Panc1 (cell line): Measurements from ENCODE around the gene APLP2. TPM values are rescaled to one million over a fixed set of nuclear protein-coding genes. Genes with fewer than 3 reads are reported as not detected.
A peak's percentile ranks its signal among the peaks of the same experiment; 100 is the strongest.

Experiments used
- ATAC-seq: fragments of 200-7000 bp; cut with Tn5 transposase; 2 replicates; pipeline ENCODE4 v1.9.1; 2020; ENCODE audit warnings: mild to moderate bottlenecking, moderate library complexity
- BruUV-seq: library from RNA; stranded (reverse); fragments of 400-500 nt; replicated peaks from 2 replicates; lab custom pipeline; 2021; lab: Mats Ljungman, UMichigan
- CTCF ChIA-PET: fragments of 300-600 bp; sonication (Branson Sonifier 250); formaldehyde crosslinking; loops from one replicate; lab custom pipeline; 2022; ENCODE audit warnings: antibody characterized with exemption; lab: Charles Lee
- POLR2A ChIA-PET: fragments of 300-600 bp; sonication (Branson Sonifier 250); formaldehyde crosslinking; loops from one replicate; lab custom pipeline; 2022; ENCODE audit warnings: antibody characterized with exemption; lab: Charles Lee
- DNase-seq: peaks from one replicate; pipeline ENCODE4 v3.0.0-alpha.2; 2010; ENCODE audit warnings: low read depth, low spot score
- H3K27ac ChIP-seq: 2 replicates; pipeline ENCODE4 v1.5.1; 2011; ENCODE audit warnings: mild to moderate bottlenecking, low read length, inconsistent platforms
- H3K27me3 ChIP-seq: fragments of 200-500 bp; sonication (Bioruptor generic); 2 replicates; pipeline ENCODE4 v1.6.0; 2014; ENCODE audit warnings: low read length, inconsistent platforms; ENCODE audit not compliant: control insufficient read depth, insufficient read depth
- H3K36me3 ChIP-seq: fragments of 200-500 bp; sonication (Bioruptor generic); 2 replicates; pipeline ENCODE4 v1.5.1; 2014; ENCODE audit warnings: inconsistent platforms, mild to moderate bottlenecking, low read length, moderate library complexity; ENCODE audit not compliant: control insufficient read depth, insufficient read depth
- H3K4me1 ChIP-seq: 2 replicates; pipeline ENCODE4 v1.5.1; 2011; ENCODE audit warnings: inconsistent platforms, mild to moderate bottlenecking, low read length, moderate library complexity; ENCODE audit not compliant: control insufficient read depth, insufficient read depth
- H3K4me3 ChIP-seq, 2 experiments: 2 replicates each; pipeline ENCODE4 v1.5.1; 2011 to 2012; ENCODE audit warnings: low read depth in 2 of 2, low read length in 2 of 2, mild to moderate bottlenecking in 2 of 2, inconsistent platforms in 1 of 2, moderate library complexity in 1 of 2
- H3K9me3 ChIP-seq: fragments of 200-500 bp; sonication (Bioruptor generic); 2 replicates; pipeline ENCODE4 v1.5.1; 2014; ENCODE audit warnings: low read depth, mild to moderate bottlenecking, inconsistent platforms, low read length, moderate library complexity; ENCODE audit not compliant: control insufficient read depth, insufficient read depth
- CTCF ChIP-seq: fragments of 450-650 bp; IDR thresholded peaks from 2 replicates; pipeline ENCODE4 v1.5.1; 2017; ENCODE audit warnings: mild to moderate bottlenecking
- POLR2AphosphoS5 ChIP-seq: IDR thresholded peaks from 2 replicates; pipeline ENCODE4 v1.6.1; 2012; ENCODE audit warnings: mild to moderate bottlenecking, low read depth, low read length, moderate library complexity
- REST ChIP-seq, 2 experiments: IDR thresholded peaks; 2 replicates each; pipeline ENCODE4 v1.6.1; 2011 to 2012; ENCODE audit warnings: low read depth in 2 of 2, control low read depth in 1 of 2, low read length in 1 of 2, mild to moderate bottlenecking in 1 of 2, moderate library complexity in 1 of 2; ENCODE audit not compliant: insufficient read depth in 1 of 2
- SIN3A ChIP-seq: IDR thresholded peaks from 2 replicates; pipeline ENCODE4 v1.6.1; 2012; ENCODE audit warnings: low read depth, mild to moderate bottlenecking, low read length, moderate library complexity, borderline replicate concordance; ENCODE audit not compliant: insufficient read depth
- TCF7L2 ChIP-seq: IDR thresholded peaks from 2 replicates; pipeline ENCODE4 v1.6.1; 2011; ENCODE audit warnings: mild to moderate bottlenecking, low read depth, low read length, inconsistent platforms
- in situ Hi-C: cut with HindIII; loops from 2 replicates; pipeline ENCODE4 v1.10.0; 2016; ENCODE audit warnings: low sequenced_read_pairs, low pct_unique_long_range_greater_than_20kb
- intact Hi-C: fragments of 100-400 bp; cut with micrococcal nuclease; formaldehyde crosslinking; loops from one replicate; pipeline ENCODE4 v1.10.0; 2022; ENCODE audit not compliant: unreplicated experiment
- total RNA-seq: library from RNA; stranded (reverse); gene quantifications from one replicate; pipeline ENCODE4 v1.2.1, GENCODE V29; 2021; ENCODE audit not compliant: unreplicated experiment

The APLP2 gene
- total RNA-seq, 1 experiment from 2014 or later, result 589 TPM

GRCh38 chr11:130049328-130049771, 20.3 kb upstream of the APLP2 start:
- DNase-seq (no peak), ATAC-seq (no peak)
- H3K9me3 ChIP-seq, result no peaks in the 10 kb centered on the region
- POLR2A ChIA-PET, result interaction anchor here (0.6 kb wide), 1 partner anchor 32 kb away, joined by 3 read pairs; no protein-coding TSS in a partner anchor
- H3K4me3 ChIP-seq, result no peak overlapping the region
- H3K4me1 ChIP-seq, result no peaks in the 10 kb centered on the region
- no peak for TF ChIP-seq REST (IDR thresholded peaks at IDR 0.05; ENCODE audit: insufficient read depth in 1 of 2, low read depth in 2 of 2, low read length in 1 of 2)
- TF ChIP-seq SIN3A, result no peak
- no peak for TF ChIP-seq CTCF
- no peak for TF ChIP-seq TCF7L2
- TF ChIP-seq POLR2AphosphoS5, result no peak
- BruUV-seq, result no TSS peak
- in situ Hi-C loops (no loop called here), intact Hi-C loops (no loop called here)
- no peaks in the 10 kb centered on the region for H3K27me3 ChIP-seq
- no peak overlapping the region for H3K27ac ChIP-seq
- CTCF ChIA-PET, result no interaction called here
- no peaks in the 10 kb centered on the region for H3K36me3 ChIP-seq

- Histone ChIP-seq H3K27ac (no peak overlapping the region), H3K27me3 (no peaks in the 10 kb centered on the region; the same call in 1 of the 2 replicates), H3K4me3 (no peak overlapping the region), H3K4me1 (no peaks in the 10 kb centered on the region), H3K9me3 (no peaks in the 10 kb centered on the region), H3K36me3 (no peaks in the 10 kb centered on the region)
- DNase-seq (no peak), ATAC-seq (peak; percentile 58; the same call in 1 of the 2 replicates)
- in situ Hi-C loops, result no loop called here
- CTCF ChIA-PET, result no interaction called here
- POLR2A ChIA-PET, result no interaction called here
- intact Hi-C loops, result no loop called here
- no TSS peak for BruUV-seq
- TF ChIP-seq REST (IDR thresholded peaks at IDR 0.05; ENCODE audit: insufficient read depth in 1 of 2, low read depth in 2 of 2, low read length in 1 of 2) (no peak), CTCF (no peak), TCF7L2 (no peak), SIN3A (no peak), POLR2AphosphoS5 (no peak)
Measured at GRCh38 chr11:130050257-130050656, 19.4 kb upstream of the APLP2 start.
